Measurements from ENCODE around the gene CHST9.

CHST9 gene

GRCh38 chr18:26970637-26971036 lies 214.5 kb downstream of the CHST9 start:
- no CpG with 5 or more reads among the region's 4 CpGs for whole genome bisulfite sequencing (ENCODE audit: insufficient coverage)
- no peak overlapping the region for H3K4me3 ChIP-seq (ENCODE audit: control insufficient read depth in 1 of 7, extremely low read depth in 1 of 7, insufficient read depth in 4 of 7, low read depth in 2 of 7, low read length in 6 of 7)
- no peaks in the 10 kb centered on the region for H3K4me1 ChIP-seq (ENCODE audit: control extremely low read depth in 1 of 4, control insufficient read depth in 4 of 4, insufficient read depth in 4 of 4, low read length in 3 of 4)
- H3K36me3 ChIP-seq (ENCODE audit: control insufficient read depth in 4 of 4, insufficient read depth in 4 of 4, low read length in 3 of 4): no peaks in the 10 kb centered on the region
- ChIA-PET POLR2A (no interaction called here), CTCF (interaction anchor here (1.2 kb wide), 1 partner anchor 35 kb away, joined by 3 read pairs; no protein-coding TSS in a partner anchor)
- no peaks in the 10 kb centered on the region for H3K9me3 ChIP-seq (ENCODE audit: control extremely low read depth in 1 of 5, control insufficient read depth in 4 of 5, insufficient read depth in 2 of 5, low read depth in 1 of 5, low read length in 4 of 5)
- no peak overlapping the region for H3K27ac ChIP-seq (ENCODE audit: insufficient read depth in 1 of 2, low read depth in 1 of 2, low read length in 2 of 2, poor library complexity in 1 of 2, severe bottlenecking in 2 of 2)
- DNase-seq: no peak
- no peaks in the 10 kb centered on the region for H3K27me3 ChIP-seq (replicated peaks in 2 of 5; ENCODE audit: control insufficient read depth in 4 of 5, insufficient read depth in 5 of 5, low read length in 4 of 5)

DNA sequence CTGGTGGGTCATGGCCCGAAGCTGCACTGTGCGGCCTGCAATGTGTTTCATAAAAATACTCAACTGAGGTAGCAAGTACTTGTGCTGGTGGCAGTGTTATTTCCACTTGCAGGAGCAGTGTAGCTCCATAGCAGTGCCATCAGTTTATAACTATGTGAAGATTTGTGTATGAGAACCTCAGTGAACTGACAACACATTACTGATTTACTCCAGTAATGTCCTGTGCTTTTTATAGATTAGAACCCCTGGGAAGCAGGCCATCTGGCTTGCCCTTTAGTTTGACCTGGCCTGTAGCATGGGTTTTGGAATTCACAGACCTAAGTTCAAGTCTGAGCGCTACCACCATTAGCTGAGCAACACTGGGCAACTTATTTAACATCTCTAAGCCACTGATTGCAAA lies 219.9 kb downstream of the CHST9 start:
- no peaks in the 10 kb centered on the region for H3K27me3 ChIP-seq (replicated peaks in 2 of 5; ENCODE audit: control insufficient read depth in 4 of 5, insufficient read depth in 5 of 5, low read length in 4 of 5)
- 100% methylated on average over 2 of the region's 3 CpGs for WGBS (ENCODE audit: insufficient coverage)
- H3K4me3 ChIP-seq (ENCODE audit: control insufficient read depth in 1 of 7, extremely low read depth in 1 of 7, insufficient read depth in 4 of 7, low read depth in 2 of 7, low read length in 6 of 7): no peak overlapping the region
- ChIA-PET POLR2A (no interaction called here), CTCF (no interaction called here)
- DNase-seq: no peak
- no peak overlapping the region for H3K27ac ChIP-seq (ENCODE audit: insufficient read depth in 1 of 2, low read depth in 1 of 2, low read length in 2 of 2, poor library complexity in 1 of 2, severe bottlenecking in 2 of 2)
- H3K4me1 ChIP-seq (ENCODE audit: control extremely low read depth in 1 of 4, control insufficient read depth in 4 of 4, insufficient read depth in 4 of 4, low read length in 3 of 4): no peaks in the 10 kb centered on the region
- no peaks in the 10 kb centered on the region for H3K36me3 ChIP-seq (ENCODE audit: control insufficient read depth in 4 of 4, insufficient read depth in 4 of 4, low read length in 3 of 4)
- no peaks in the 10 kb centered on the region for H3K9me3 ChIP-seq (ENCODE audit: control extremely low read depth in 1 of 5, control insufficient read depth in 4 of 5, insufficient read depth in 2 of 5, low read depth in 1 of 5, low read length in 4 of 5)

DNA sequence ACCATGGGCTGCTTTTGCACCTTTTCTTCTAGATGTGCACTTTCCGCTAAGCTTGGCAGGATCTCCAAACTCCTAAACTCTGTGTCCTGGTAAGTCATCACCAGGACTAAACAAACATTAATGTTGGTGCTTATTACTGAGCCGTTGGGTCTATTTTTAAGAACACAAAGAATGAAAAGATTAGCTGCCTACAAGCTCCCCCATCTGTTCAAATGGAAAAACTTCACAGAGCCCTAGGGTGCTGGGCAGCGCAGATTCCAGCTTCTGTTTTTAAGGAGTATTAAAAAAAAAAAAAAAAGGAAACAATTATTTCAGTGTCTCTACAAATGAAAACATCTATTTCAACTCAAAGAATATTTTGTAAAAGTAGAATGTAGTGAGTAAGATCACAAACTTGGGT lies 221.8 kb downstream of the CHST9 start:
- Histone ChIP-seq H3K27ac (ENCODE audit: insufficient read depth in 1 of 2, low read depth in 1 of 2, low read length in 2 of 2, poor library complexity in 1 of 2, severe bottlenecking in 2 of 2) (no peak overlapping the region), H3K9me3 (ENCODE audit: control extremely low read depth in 1 of 5, control insufficient read depth in 4 of 5, insufficient read depth in 2 of 5, low read depth in 1 of 5, low read length in 4 of 5) (no peaks in the 10 kb centered on the region), H3K27me3 (replicated peaks in 2 of 5; ENCODE audit: control insufficient read depth in 4 of 5, insufficient read depth in 5 of 5, low read length in 4 of 5) (no peaks in the 10 kb centered on the region), H3K4me1 (ENCODE audit: control extremely low read depth in 1 of 4, control insufficient read depth in 4 of 4, insufficient read depth in 4 of 4, low read length in 3 of 4) (no peaks in the 10 kb centered on the region), H3K36me3 (ENCODE audit: control insufficient read depth in 4 of 4, insufficient read depth in 4 of 4, low read length in 3 of 4) (no peaks in the 10 kb centered on the region), H3K4me3 (ENCODE audit: control insufficient read depth in 1 of 7, extremely low read depth in 1 of 7, insufficient read depth in 4 of 7, low read depth in 2 of 7, low read length in 6 of 7) (no peak overlapping the region)
- WGBS (ENCODE audit: insufficient coverage): 100% methylated on average over 1 of the region's 3 CpGs
- peak; percentile 5 to 29 (median 27) for DNase-seq
- ChIA-PET POLR2A (no interaction called here), CTCF (no interaction called here)

- CTCF ChIA-PET: no interaction called here
- Histone ChIP-seq H3K4me3 (ENCODE audit: control insufficient read depth in 1 of 7, extremely low read depth in 1 of 7, insufficient read depth in 4 of 7, low read depth in 2 of 7, low read length in 6 of 7) (no peak overlapping the region), H3K36me3 (ENCODE audit: control insufficient read depth in 4 of 4, insufficient read depth in 4 of 4, low read length in 3 of 4) (no peaks in the 10 kb centered on the region), H3K9me3 (ENCODE audit: control extremely low read depth in 1 of 5, control insufficient read depth in 4 of 5, insufficient read depth in 2 of 5, low read depth in 1 of 5, low read length in 4 of 5) (no peaks in the 10 kb centered on the region), H3K27me3 (replicated peaks in 2 of 5; ENCODE audit: control insufficient read depth in 4 of 5, insufficient read depth in 5 of 5, low read length in 4 of 5) (no peaks in the 10 kb centered on the region), H3K27ac (ENCODE audit: insufficient read depth in 1 of 2, low read depth in 1 of 2, low read length in 2 of 2, poor library complexity in 1 of 2, severe bottlenecking in 2 of 2) (no peak overlapping the region), H3K4me1 (ENCODE audit: control extremely low read depth in 1 of 4, control insufficient read depth in 4 of 4, insufficient read depth in 4 of 4, low read length in 3 of 4) (peaks cover 0 to 2% (median under 1%) of the 10 kb centered on the region in 4 experiments)
- POLR2A ChIA-PET: no interaction called here
- DNase-seq: no peak
- WGBS (ENCODE audit: insufficient coverage): 100% methylated on average over 1 of the region's 3 CpGs
Observed at GRCh38 chr18:26961839-26962238, 223.3 kb downstream of the CHST9 start.

GRCh38 chr18:26960911-26961310 lies 224.2 kb downstream of the CHST9 start:
- WGBS (ENCODE audit: insufficient coverage): 100% methylated on average over 1 of the region's 4 CpGs
- Histone ChIP-seq H3K36me3 (ENCODE audit: control insufficient read depth in 4 of 4, insufficient read depth in 4 of 4, low read length in 3 of 4) (no peaks in the 10 kb centered on the region), H3K27ac (ENCODE audit: insufficient read depth in 1 of 2, low read depth in 1 of 2, low read length in 2 of 2, poor library complexity in 1 of 2, severe bottlenecking in 2 of 2) (no peak overlapping the region), H3K9me3 (ENCODE audit: control extremely low read depth in 1 of 5, control insufficient read depth in 4 of 5, insufficient read depth in 2 of 5, low read depth in 1 of 5, low read length in 4 of 5) (no peaks in the 10 kb centered on the region), H3K4me1 (ENCODE audit: control extremely low read depth in 1 of 4, control insufficient read depth in 4 of 4, insufficient read depth in 4 of 4, low read length in 3 of 4) (peaks cover 0 to 5% (median under 1%) of the 10 kb centered on the region in 4 experiments), H3K27me3 (replicated peaks in 2 of 5; ENCODE audit: control insufficient read depth in 4 of 5, insufficient read depth in 5 of 5, low read length in 4 of 5) (no peaks in the 10 kb centered on the region), H3K4me3 (ENCODE audit: control insufficient read depth in 1 of 7, extremely low read depth in 1 of 7, insufficient read depth in 4 of 7, low read depth in 2 of 7, low read length in 6 of 7) (no peak overlapping the region)
- peak in 1 of 3 donors; percentile 8 for DNase-seq
- ChIA-PET POLR2A (no interaction called here), CTCF (interaction anchor here (1.0 kb wide), 1 partner anchor 12 kb away, joined by 3 read pairs; no protein-coding TSS in a partner anchor)

GRCh38 chr18:26956863-26957262 lies 228.2 kb downstream of the CHST9 start:
- no peaks in the 10 kb centered on the region for H3K27me3 ChIP-seq (replicated peaks in 2 of 5; ENCODE audit: control insufficient read depth in 4 of 5, insufficient read depth in 5 of 5, low read length in 4 of 5)
- ChIA-PET CTCF (no interaction called here), POLR2A (interaction anchor here (0.7 kb wide), 1 partner anchor 252 kb away, joined by 3 read pairs; no protein-coding TSS in a partner anchor)
- H3K36me3 ChIP-seq (ENCODE audit: control insufficient read depth in 4 of 4, insufficient read depth in 4 of 4, low read length in 3 of 4): no peaks in the 10 kb centered on the region
- H3K4me3 ChIP-seq (ENCODE audit: control insufficient read depth in 1 of 7, extremely low read depth in 1 of 7, insufficient read depth in 4 of 7, low read depth in 2 of 7, low read length in 6 of 7): no peak overlapping the region
- peak in 2 of 3 donors; percentile 6 to 9 for DNase-seq
- H3K27ac ChIP-seq (ENCODE audit: insufficient read depth in 1 of 2, low read depth in 1 of 2, low read length in 2 of 2, poor library complexity in 1 of 2, severe bottlenecking in 2 of 2): no peak overlapping the region
- WGBS (ENCODE audit: insufficient coverage): 16% methylated on average over 3 of the region's 4 CpGs
- peaks cover 0 to 5% (median under 1%) of the 10 kb centered on the region in 4 experiments for H3K4me1 ChIP-seq (ENCODE audit: control extremely low read depth in 1 of 4, control insufficient read depth in 4 of 4, insufficient read depth in 4 of 4, low read length in 3 of 4)
- H3K9me3 ChIP-seq (ENCODE audit: control extremely low read depth in 1 of 5, control insufficient read depth in 4 of 5, insufficient read depth in 2 of 5, low read depth in 1 of 5, low read length in 4 of 5): no peaks in the 10 kb centered on the region

DNA sequence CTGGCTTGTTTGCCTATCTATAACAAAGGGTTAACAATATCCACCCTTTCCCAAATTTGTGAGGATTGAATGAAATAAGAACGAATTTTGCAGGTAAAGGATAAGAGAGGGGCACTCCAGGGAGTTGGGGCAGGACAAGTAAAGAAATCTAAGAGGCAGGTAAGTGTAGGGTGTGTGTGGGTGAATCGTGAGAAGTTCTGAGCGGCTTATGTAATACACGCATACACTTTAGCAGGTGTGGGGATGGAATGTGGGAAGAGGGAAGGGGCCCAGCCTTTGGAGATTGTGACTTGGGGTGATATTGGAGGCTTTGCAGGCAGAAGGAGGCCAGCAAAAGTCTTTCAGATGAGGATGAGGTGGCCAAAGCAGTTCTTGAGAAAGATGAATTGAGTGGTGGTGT lies 236.4 kb downstream of the CHST9 start:
- no peak for DNase-seq
- WGBS (ENCODE audit: insufficient coverage): 90% methylated on average over 4 of the region's 4 CpGs
- H3K27ac ChIP-seq (ENCODE audit: insufficient read depth in 1 of 2, low read depth in 1 of 2, low read length in 2 of 2, poor library complexity in 1 of 2, severe bottlenecking in 2 of 2): no peak overlapping the region
- no peaks in the 10 kb centered on the region for H3K4me1 ChIP-seq (ENCODE audit: control extremely low read depth in 1 of 4, control insufficient read depth in 4 of 4, insufficient read depth in 4 of 4, low read length in 3 of 4)
- no peaks in the 10 kb centered on the region for H3K36me3 ChIP-seq (ENCODE audit: control insufficient read depth in 4 of 4, insufficient read depth in 4 of 4, low read length in 3 of 4)
- H3K9me3 ChIP-seq (ENCODE audit: control extremely low read depth in 1 of 5, control insufficient read depth in 4 of 5, insufficient read depth in 2 of 5, low read depth in 1 of 5, low read length in 4 of 5): no peaks in the 10 kb centered on the region
- no peak overlapping the region for H3K4me3 ChIP-seq (ENCODE audit: control insufficient read depth in 1 of 7, extremely low read depth in 1 of 7, insufficient read depth in 4 of 7, low read depth in 2 of 7, low read length in 6 of 7)
- ChIA-PET POLR2A (no interaction called here), CTCF (no interaction called here)
- H3K27me3 ChIP-seq (replicated peaks in 2 of 5; ENCODE audit: control insufficient read depth in 4 of 5, insufficient read depth in 5 of 5, low read length in 4 of 5): no peaks in the 10 kb centered on the region

Data from common myeloid progenitor, CD34-positive (primary cell).